GM12892 (cell line): ENCODE measurements around the gene PEX14.

Experiments used
- POLR2A ChIP-seq: IDR thresholded peaks from 2 replicates; pipeline ENCODE4 v1.6.1; 2011; ENCODE audit warnings: low read depth, low read length, control low read depth
- POLR2AphosphoS5 ChIP-seq: IDR thresholded peaks from 2 replicates; pipeline ENCODE4 v1.6.1; 2011; ENCODE audit warnings: low read depth, low read length, control low read depth
- TAF1 ChIP-seq: IDR thresholded peaks from 2 replicates; pipeline ENCODE4 v1.6.1; 2011; ENCODE audit warnings: low read depth, mild to moderate bottlenecking, control low read depth, low read length, borderline replicate concordance

DNA sequence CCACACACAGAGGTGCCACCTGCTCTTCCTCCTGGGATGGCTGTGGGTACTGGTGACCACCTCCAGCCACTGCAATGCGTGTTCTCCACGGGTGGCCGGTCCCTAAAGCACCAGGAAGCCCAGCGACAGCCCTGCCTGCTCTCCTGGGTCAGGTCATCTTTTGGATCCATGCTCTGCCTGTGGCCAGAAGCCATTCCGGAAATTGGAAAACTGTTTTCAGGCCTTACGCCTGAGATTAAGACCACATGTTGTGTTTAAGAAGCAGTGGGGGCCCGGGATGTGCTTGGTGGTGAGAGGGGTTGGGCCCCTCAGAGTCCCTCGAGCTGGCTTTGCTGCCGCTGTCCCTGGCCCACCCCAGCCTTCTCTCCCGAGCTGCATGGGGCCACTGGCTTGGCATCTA, 150.8 kb downstream of the PEX14 start:
- TF ChIP-seq POLR2A, result no peak
- TF ChIP-seq POLR2AphosphoS5, result no peak
- TF ChIP-seq TAF1, result no peak
